Mesendoderm (in vitro differentiated cells): Measurements from ENCODE around the gene KLHL40.

Source experiments
- DNase-seq: peaks from one replicate; pipeline ENCODE4 v3.0.0; 2013
- H2AK5ac ChIP-seq: 2 replicates; pipeline ENCODE4 v1.6.1; 2013; ENCODE audit warnings: low read length, inconsistent platforms
- H2BK120ac ChIP-seq: 2 replicates; pipeline ENCODE4 v1.6.1; 2013; ENCODE audit warnings: low read depth, mild to moderate bottlenecking, low read length, moderate library complexity, mixed read lengths
- H2BK15ac ChIP-seq: replicated peaks from 2 replicates; pipeline ENCODE4 v1.6.1; 2013; ENCODE audit warnings: low read depth, mild to moderate bottlenecking, moderate library complexity
- H2BK5ac ChIP-seq: 2 replicates; pipeline ENCODE4 v1.6.1; 2013; ENCODE audit warnings: low read length, inconsistent platforms
- H3K18ac ChIP-seq: 2 replicates; pipeline ENCODE4 v1.6.1; 2013; ENCODE audit warnings: mild to moderate bottlenecking, low read length, mixed read lengths
- H3K23ac ChIP-seq: one replicate; pipeline ENCODE4 v1.6.1; 2013; ENCODE audit warnings: low read length
- H3K27ac ChIP-seq: 2 replicates; pipeline ENCODE4 v1.5.1; 2013; ENCODE audit warnings: low read depth, mild to moderate bottlenecking, inconsistent platforms, low read length, moderate library complexity
- H3K27me3 ChIP-seq: 2 replicates; pipeline ENCODE4 v1.6.1; 2013; ENCODE audit warnings: low read length, control low read depth, mild to moderate bottlenecking, inconsistent platforms; ENCODE audit not compliant: insufficient read depth, poor library complexity
- H3K36me3 ChIP-seq: 2 replicates; pipeline ENCODE4 v1.6.1; 2013; ENCODE audit warnings: low read length, inconsistent platforms; ENCODE audit not compliant: control insufficient read depth, insufficient read depth
- H3K4ac ChIP-seq: one replicate; pipeline ENCODE4 v1.6.1; 2013; ENCODE audit warnings: low read depth, mild to moderate bottlenecking, low read length, moderate library complexity
- H3K4me1 ChIP-seq: 2 replicates; pipeline ENCODE4 v1.6.1; 2013; ENCODE audit warnings: low read depth, low read length, inconsistent platforms; ENCODE audit not compliant: control insufficient read depth
- H3K4me2 ChIP-seq: 2 replicates; pipeline ENCODE4 v1.6.1; 2013; ENCODE audit warnings: low read length
- H3K4me3 ChIP-seq: 2 replicates; pipeline ENCODE4 v1.5.1; 2013; ENCODE audit warnings: mild to moderate bottlenecking, low read length
- H3K56ac ChIP-seq: one replicate; pipeline ENCODE4 v1.6.1; 2013; ENCODE audit warnings: low read length
- H3K79me1 ChIP-seq: 2 replicates; pipeline ENCODE4 v1.6.1; 2013; ENCODE audit warnings: low read length, inconsistent platforms
- H3K79me2 ChIP-seq: 2 replicates; pipeline ENCODE4 v1.6.1; 2013; ENCODE audit warnings: mild to moderate bottlenecking, low read length; ENCODE audit not compliant: control insufficient read depth, insufficient read depth
- H3K9ac ChIP-seq: 2 replicates; pipeline ENCODE4 v1.6.1; 2013; ENCODE audit warnings: low read length, inconsistent platforms
- H4K5ac ChIP-seq: one replicate; pipeline ENCODE4 v1.6.1; 2013; ENCODE audit warnings: low read length
- H4K8ac ChIP-seq: one replicate; pipeline ENCODE4 v1.6.1; 2013; ENCODE audit warnings: low read depth, mild to moderate bottlenecking, control low read depth, low read length, moderate library complexity
- WGBS: extraction: QIAGEN DNeasy Blood & Tissue Kit; methylation state at CpG from one replicate; pipeline ENCODE4 v1.1.7; 2013; ENCODE audit warnings: low lambda C conversion rate, missing lambda C conversion rate; ENCODE audit not compliant: insufficient coverage; ENCODE audit errors: extremely low coverage; 5-methylcytosine and 5-hydroxymethylcytosine counted together

Gene KLHL40

GRCh38 chr3:42710323-42711021, 25.1 kb downstream of the KLHL40 start:
- H3K27ac ChIP-seq: no peak overlapping the region
- H3K56ac ChIP-seq: no peak overlapping the region
- H3K18ac ChIP-seq: no peak overlapping the region
- H3K4me2 ChIP-seq: no peak overlapping the region
- H3K4me3 ChIP-seq: no peak overlapping the region
- H4K8ac ChIP-seq: no peak overlapping the region
- no peak overlapping the region for H3K23ac ChIP-seq
- no peak overlapping the region for H2BK15ac ChIP-seq
- no peaks in the 10 kb centered on the region for H3K36me3 ChIP-seq
- H3K27me3 ChIP-seq: no peaks in the 10 kb centered on the region
- H3K9ac ChIP-seq: no peak overlapping the region
- H2BK120ac ChIP-seq: no peak overlapping the region
- no peak for DNase-seq
- no peaks in the 10 kb centered on the region for H3K79me2 ChIP-seq
- no CpG with 5 or more reads among the region's 7 CpGs for WGBS
- H2BK5ac ChIP-seq: no peak overlapping the region
- H3K4me1 ChIP-seq: no peaks in the 10 kb centered on the region
- no peak overlapping the region for H3K4ac ChIP-seq
- H2AK5ac ChIP-seq: no peak overlapping the region
- H3K79me1 ChIP-seq: no peaks in the 10 kb centered on the region
- no peak overlapping the region for H4K5ac ChIP-seq

GRCh38 chr3:42711491-42712343, 26.4 kb downstream of the KLHL40 start:
- Histone ChIP-seq H3K56ac (no peak overlapping the region), H3K4me3 (no peak overlapping the region), H3K23ac (no peak overlapping the region), H3K36me3 (no peaks in the 10 kb centered on the region), H3K4me1 (no peaks in the 10 kb centered on the region), H3K79me1 (no peaks in the 10 kb centered on the region), H2BK5ac (no peak overlapping the region), H2BK15ac (no peak overlapping the region), H3K9ac (no peak overlapping the region), H3K4ac (no peak overlapping the region), H4K8ac (no peak overlapping the region), H3K18ac (no peak overlapping the region), H3K27ac (no peak overlapping the region), H3K4me2 (no peak overlapping the region), H3K79me2 (no peaks in the 10 kb centered on the region), H3K27me3 (no peaks in the 10 kb centered on the region), H2AK5ac (no peak overlapping the region), H4K5ac (no peak overlapping the region), H2BK120ac (no peak overlapping the region)
- DNase-seq: peak; percentile 68
- WGBS: no CpG with 5 or more reads among the region's 6 CpGs

- Histone ChIP-seq H2BK15ac (no peak overlapping the region), H3K9ac (no peak overlapping the region), H3K4me2 (no peak overlapping the region), H3K36me3 (no peaks in the 10 kb centered on the region), H3K4me3 (no peak overlapping the region), H2AK5ac (no peak overlapping the region), H2BK5ac (no peak overlapping the region), H3K79me2 (no peaks in the 10 kb centered on the region), H2BK120ac (no peak overlapping the region), H3K56ac (no peak overlapping the region), H3K4ac (no peak overlapping the region), H3K18ac (no peak overlapping the region), H3K79me1 (no peaks in the 10 kb centered on the region), H3K23ac (no peak overlapping the region), H3K27me3 (no peaks in the 10 kb centered on the region), H4K5ac (no peak overlapping the region), H3K4me1 (no peaks in the 10 kb centered on the region), H3K27ac (no peak overlapping the region), H4K8ac (no peak overlapping the region)
- WGBS: no CpG with 5 or more reads among the region's 4 CpGs
- no peak for DNase-seq
Measured at GRCh38 chr3:42712344-42712648, 27.0 kb downstream of the KLHL40 start.

- H3K4me2 ChIP-seq: no peak overlapping the region
- no peak for DNase-seq
- H4K5ac ChIP-seq: no peak overlapping the region
- no peak overlapping the region for H3K4me3 ChIP-seq
- H2BK5ac ChIP-seq: no peak overlapping the region
- H3K27me3 ChIP-seq: no peaks in the 10 kb centered on the region
- H3K18ac ChIP-seq: no peak overlapping the region
- H2BK15ac ChIP-seq: no peak overlapping the region
- H3K56ac ChIP-seq: no peak overlapping the region
- no peaks in the 10 kb centered on the region for H3K36me3 ChIP-seq
- H2AK5ac ChIP-seq: no peak overlapping the region
- no peaks in the 10 kb centered on the region for H3K79me1 ChIP-seq
- H3K9ac ChIP-seq: no peak overlapping the region
- no peak overlapping the region for H3K4ac ChIP-seq
- no peak overlapping the region for H3K27ac ChIP-seq
- no peaks in the 10 kb centered on the region for H3K4me1 ChIP-seq
- WGBS: no CpG with 5 or more reads among the region's 5 CpGs
- H4K8ac ChIP-seq: no peak overlapping the region
- H2BK120ac ChIP-seq: no peak overlapping the region
- no peaks in the 10 kb centered on the region for H3K79me2 ChIP-seq
- H3K23ac ChIP-seq: no peak overlapping the region
Measured at GRCh38 chr3:42712688-42713372, 27.5 kb downstream of the KLHL40 start.

- no peak overlapping the region for H3K9ac ChIP-seq
- H4K8ac ChIP-seq: no peak overlapping the region
- H3K79me2 ChIP-seq: no peaks in the 10 kb centered on the region
- no peaks in the 10 kb centered on the region for H3K36me3 ChIP-seq
- H2BK15ac ChIP-seq: no peak overlapping the region
- no peaks in the 10 kb centered on the region for H3K27me3 ChIP-seq
- H3K23ac ChIP-seq: no peak overlapping the region
- H3K56ac ChIP-seq: no peak overlapping the region
- no peak overlapping the region for H2BK5ac ChIP-seq
- no peaks in the 10 kb centered on the region for H3K79me1 ChIP-seq
- H2AK5ac ChIP-seq: no peak overlapping the region
- H3K4me1 ChIP-seq: no peaks in the 10 kb centered on the region
- H2BK120ac ChIP-seq: no peak overlapping the region
- H3K27ac ChIP-seq: no peak overlapping the region
- no peak for DNase-seq
- H3K4me2 ChIP-seq: no peak overlapping the region
- no peak overlapping the region for H3K18ac ChIP-seq
- no CpG with 5 or more reads among the region's 2 CpGs for WGBS
- no peak overlapping the region for H3K4me3 ChIP-seq
- no peak overlapping the region for H4K5ac ChIP-seq
- H3K4ac ChIP-seq: no peak overlapping the region
Measured at GRCh38 chr3:42713747-42714146, 28.4 kb downstream of the KLHL40 start.
